Measurements from ENCODE around the gene XDH.

XDH gene

DNA sequence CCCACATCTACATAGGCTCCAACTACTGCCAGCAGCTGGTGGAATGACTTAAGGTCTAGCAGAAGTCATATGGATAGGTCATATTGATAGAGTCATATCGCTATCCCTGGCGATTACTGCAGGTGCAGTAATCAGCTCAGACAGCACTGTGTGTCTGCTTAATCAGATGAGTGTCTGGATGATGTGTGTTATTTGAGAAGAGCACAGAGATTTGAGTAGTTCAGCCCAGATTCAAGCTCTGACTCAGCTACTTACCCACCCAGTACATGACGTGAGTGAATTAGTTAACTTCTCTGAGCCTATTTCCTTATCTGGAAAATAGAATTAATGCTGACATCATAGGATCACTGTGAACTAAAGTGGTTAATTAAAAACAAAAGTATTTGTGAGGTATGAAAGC is 101.6 kb downstream of the XDH start:
- no peak overlapping the region for H2BK12ac ChIP-seq (ENCODE audit: low read length)
- H4K91ac ChIP-seq (ENCODE audit: low read depth, low read length, poor library complexity): no peak overlapping the region
- no peak overlapping the region for H3K14ac ChIP-seq (ENCODE audit: low read length)
- peaks cover 0 to 2% of the 10 kb centered on the region in 2 donors for H3K4me1 ChIP-seq (ENCODE audit: control insufficient read depth in 2 of 2, insufficient read depth in 1 of 2, low read depth in 1 of 2, low read length in 2 of 2)
- no peak overlapping the region for H3K9ac ChIP-seq (ENCODE audit: low read depth, low read length, poor library complexity)
- H2AK5ac ChIP-seq (ENCODE audit: low read depth, low read length): no peak overlapping the region
- no peak overlapping the region for H4K8ac ChIP-seq (ENCODE audit: low read depth, low read length)
- no peak overlapping the region for H2AFZ ChIP-seq (ENCODE audit: low read length)
- no peak overlapping the region for H3K4me2 ChIP-seq (ENCODE audit: insufficient read depth, low read length, poor library complexity, severe bottlenecking)
- no peaks in the 10 kb centered on the region for H3K36me3 ChIP-seq (replicated peaks in 1 of 2; ENCODE audit: control insufficient read depth in 2 of 2, insufficient read depth in 2 of 2, low read length in 2 of 2)
- no peak overlapping the region for H3K18ac ChIP-seq (ENCODE audit: low read length)
- no peak for DNase-seq (ENCODE audit: low spot score)
- no peak overlapping the region for H3K23ac ChIP-seq (ENCODE audit: low read depth, low read length, poor library complexity)
- no peak overlapping the region for H2BK5ac ChIP-seq (ENCODE audit: low read length)
- no peak overlapping the region for H2BK120ac ChIP-seq (ENCODE audit: low read depth, low read length)
- H3K27ac ChIP-seq (replicated peaks; ENCODE audit: low read length): no peak overlapping the region
- H3K9me3 ChIP-seq (replicated peaks in 1 of 2; ENCODE audit: control insufficient read depth in 2 of 2, insufficient read depth in 1 of 2, low read depth in 1 of 2, low read length in 2 of 2): no peaks in the 10 kb centered on the region
- no peaks in the 10 kb centered on the region for H3K79me1 ChIP-seq (ENCODE audit: low read depth, low read length)
- H3K27me3 ChIP-seq (ENCODE audit: control insufficient read depth in 3 of 3, insufficient read depth in 3 of 3, low read depth in 1 of 3, low read length in 3 of 3): no peaks in the 10 kb centered on the region
- no CpG with 5 or more reads among the region's 3 CpGs for WGBS, 2 donors (ENCODE audit: extremely low coverage in 2 of 2, insufficient read length in 2 of 2, insufficient replicate concordance in 1 of 2)
- H3K4me3 ChIP-seq (ENCODE audit: low read length in 2 of 2): no peak overlapping the region
- no peak overlapping the region for H3K4ac ChIP-seq (ENCODE audit: low read length)
- H2BK15ac ChIP-seq (ENCODE audit: low read length): no peak overlapping the region

DNA sequence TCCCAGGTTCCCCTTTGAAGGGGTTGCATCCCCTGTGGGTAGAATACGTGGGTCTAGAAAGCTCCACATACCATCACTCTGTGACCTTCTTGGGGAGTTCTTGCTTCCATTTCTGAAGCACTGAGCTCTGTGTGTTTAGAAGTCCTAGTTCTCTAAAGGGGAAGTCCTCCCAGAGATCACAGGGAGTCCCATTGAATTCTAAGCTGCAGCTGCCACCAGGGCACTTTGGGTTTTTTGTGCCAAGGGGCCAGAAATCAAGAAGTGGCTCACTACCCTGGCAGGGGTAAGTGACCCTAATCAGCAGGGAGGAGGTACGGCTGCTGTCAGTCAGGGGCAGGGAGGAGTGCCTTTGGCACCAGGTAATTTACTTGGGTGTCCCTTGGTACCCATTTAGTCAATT is 109.7 kb downstream of the XDH start:
- no CpG with 5 or more reads among the region's 2 CpGs for WGBS, 2 donors (ENCODE audit: extremely low coverage in 2 of 2, insufficient read length in 2 of 2, insufficient replicate concordance in 1 of 2)

DNA sequence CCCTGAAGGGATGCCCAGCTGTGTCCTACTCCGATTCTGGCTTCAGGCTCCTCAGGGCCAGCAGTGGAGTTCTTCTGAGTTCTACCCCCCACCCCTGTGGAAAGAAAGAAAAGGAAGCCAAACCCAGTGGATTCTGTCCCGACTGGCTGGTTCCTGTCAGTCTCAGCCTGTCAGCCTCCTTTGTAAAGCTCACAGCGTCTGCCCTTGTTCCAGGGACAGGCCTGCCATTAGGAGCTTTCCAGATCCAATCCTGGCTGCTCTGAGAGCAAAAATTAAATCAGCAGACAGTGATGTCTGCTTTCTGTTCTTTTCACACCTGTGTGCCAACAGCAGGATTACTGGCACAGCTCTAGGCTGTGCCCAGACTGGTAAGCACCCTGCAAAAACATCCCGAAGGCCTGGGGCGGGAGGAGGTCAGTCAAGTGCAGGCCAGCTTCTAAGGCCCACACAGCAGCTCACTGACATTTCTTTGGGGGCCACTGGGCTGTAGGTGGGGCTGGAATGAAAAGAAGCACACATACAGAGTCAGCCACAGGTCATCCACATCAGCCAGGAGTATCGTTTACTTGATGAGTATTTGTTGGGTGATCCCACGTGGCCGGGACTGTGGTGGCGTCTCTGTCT is 111.5 kb downstream of the XDH start:
- Histone ChIP-seq H3K23ac (ENCODE audit: low read depth, low read length, poor library complexity) (no peak overlapping the region), H2BK120ac (ENCODE audit: low read depth, low read length) (no peak overlapping the region), H3K14ac (ENCODE audit: low read length) (peak overlapping the region; percentile 75), H2BK15ac (ENCODE audit: low read length) (no peak overlapping the region), H3K18ac (ENCODE audit: low read length) (no peak overlapping the region), H3K79me1 (ENCODE audit: low read depth, low read length) (no peaks in the 10 kb centered on the region), H3K9me3 (replicated peaks in 1 of 2; ENCODE audit: control insufficient read depth in 2 of 2, insufficient read depth in 1 of 2, low read depth in 1 of 2, low read length in 2 of 2) (no peaks in the 10 kb centered on the region), H3K27me3 (ENCODE audit: control insufficient read depth in 3 of 3, insufficient read depth in 3 of 3, low read depth in 1 of 3, low read length in 3 of 3) (peaks cover 0 to 4% (median 0%) of the 10 kb centered on the region in 3 experiments), H3K4me1 (ENCODE audit: control insufficient read depth in 2 of 2, insufficient read depth in 1 of 2, low read depth in 1 of 2, low read length in 2 of 2) (peaks cover 0 to 2% of the 10 kb centered on the region in 2 donors), H3K4me2 (ENCODE audit: insufficient read depth, low read length, poor library complexity, severe bottlenecking) (no peak overlapping the region), H3K27ac (replicated peaks; ENCODE audit: low read length) (no peak overlapping the region), H2AK5ac (ENCODE audit: low read depth, low read length) (no peak overlapping the region), H4K91ac (ENCODE audit: low read depth, low read length, poor library complexity) (no peak overlapping the region), H2BK5ac (ENCODE audit: low read length) (no peak overlapping the region), H3K4ac (ENCODE audit: low read length) (no peak overlapping the region), H3K4me3 (ENCODE audit: low read length in 2 of 2) (no peak overlapping the region), H2BK12ac (ENCODE audit: low read length) (no peak overlapping the region), H4K8ac (ENCODE audit: low read depth, low read length) (no peak overlapping the region), H3K36me3 (replicated peaks in 1 of 2; ENCODE audit: control insufficient read depth in 2 of 2, insufficient read depth in 2 of 2, low read length in 2 of 2) (no peaks in the 10 kb centered on the region), H2AFZ (ENCODE audit: low read length) (peak overlapping the region; percentile 73), H3K9ac (ENCODE audit: low read depth, low read length, poor library complexity) (no peak overlapping the region)
- DNase-seq (ENCODE audit: low spot score): no peak
- no CpG with 5 or more reads among the region's 9 CpGs for WGBS, 2 donors (ENCODE audit: extremely low coverage in 2 of 2, insufficient read length in 2 of 2, insufficient replicate concordance in 1 of 2)

More for the DNA sequence above, 109.7 kb downstream of the XDH start:
- Histone ChIP-seq H3K14ac (ENCODE audit: low read length) (no peak overlapping the region), H3K4ac (ENCODE audit: low read length) (no peak overlapping the region), H3K79me1 (ENCODE audit: low read depth, low read length) (no peaks in the 10 kb centered on the region), H3K9me3 (replicated peaks in 1 of 2; ENCODE audit: control insufficient read depth in 2 of 2, insufficient read depth in 1 of 2, low read depth in 1 of 2, low read length in 2 of 2) (no peaks in the 10 kb centered on the region), H3K4me2 (ENCODE audit: insufficient read depth, low read length, poor library complexity, severe bottlenecking) (no peak overlapping the region), H4K91ac (ENCODE audit: low read depth, low read length, poor library complexity) (no peak overlapping the region), H3K4me3 (ENCODE audit: low read length in 2 of 2) (no peak overlapping the region), H3K18ac (ENCODE audit: low read length) (no peak overlapping the region), H4K8ac (ENCODE audit: low read depth, low read length) (no peak overlapping the region), H2BK15ac (ENCODE audit: low read length) (no peak overlapping the region), H2BK120ac (ENCODE audit: low read depth, low read length) (no peak overlapping the region), H2AK5ac (ENCODE audit: low read depth, low read length) (no peak overlapping the region), H3K27me3 (ENCODE audit: control insufficient read depth in 3 of 3, insufficient read depth in 3 of 3, low read depth in 1 of 3, low read length in 3 of 3) (peaks cover 0 to 4% (median 0%) of the 10 kb centered on the region in 3 experiments), H2BK5ac (ENCODE audit: low read length) (no peak overlapping the region), H3K9ac (ENCODE audit: low read depth, low read length, poor library complexity) (no peak overlapping the region), H3K4me1 (ENCODE audit: control insufficient read depth in 2 of 2, insufficient read depth in 1 of 2, low read depth in 1 of 2, low read length in 2 of 2) (no peaks in the 10 kb centered on the region), H2AFZ (ENCODE audit: low read length) (no peak overlapping the region), H3K27ac (replicated peaks; ENCODE audit: low read length) (no peak overlapping the region), H3K23ac (ENCODE audit: low read depth, low read length, poor library complexity) (no peak overlapping the region), H2BK12ac (ENCODE audit: low read length) (no peak overlapping the region), H3K36me3 (replicated peaks in 1 of 2; ENCODE audit: control insufficient read depth in 2 of 2, insufficient read depth in 2 of 2, low read length in 2 of 2) (no peaks in the 10 kb centered on the region)
- DNase-seq (ENCODE audit: low spot score): no peak

DNA sequence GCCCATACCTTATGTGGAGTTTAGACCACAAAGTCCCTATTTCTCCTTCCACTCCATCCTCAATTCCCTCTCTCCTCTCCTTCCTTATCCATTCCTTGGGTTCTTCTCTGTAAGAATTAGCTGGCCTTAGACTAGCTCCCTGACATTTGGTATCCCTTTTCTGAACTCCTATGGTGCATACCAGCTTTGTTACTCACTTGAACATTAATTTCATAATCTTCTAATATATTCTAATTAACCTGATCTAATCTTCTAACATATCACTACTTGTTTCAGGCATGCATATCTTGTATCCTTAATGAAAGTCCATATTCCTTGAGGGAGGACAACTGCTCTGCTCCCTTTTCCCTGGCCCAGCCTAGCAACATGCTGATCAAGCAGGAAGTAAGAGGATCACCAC is 114.2 kb downstream of the XDH start:
- Histone ChIP-seq H3K18ac (ENCODE audit: low read length) (no peak overlapping the region), H2BK120ac (ENCODE audit: low read depth, low read length) (no peak overlapping the region), H3K23ac (ENCODE audit: low read depth, low read length, poor library complexity) (no peak overlapping the region), H2BK12ac (ENCODE audit: low read length) (no peak overlapping the region), H3K9ac (ENCODE audit: low read depth, low read length, poor library complexity) (no peak overlapping the region), H3K4me1 (ENCODE audit: control insufficient read depth in 2 of 2, insufficient read depth in 1 of 2, low read depth in 1 of 2, low read length in 2 of 2) (peaks cover 0 to 2% of the 10 kb centered on the region in 2 donors), H3K4me2 (ENCODE audit: insufficient read depth, low read length, poor library complexity, severe bottlenecking) (no peak overlapping the region), H3K4ac (ENCODE audit: low read length) (no peak overlapping the region), H2AFZ (ENCODE audit: low read length) (no peak overlapping the region), H3K27ac (replicated peaks; ENCODE audit: low read length) (no peak overlapping the region), H2AK5ac (ENCODE audit: low read depth, low read length) (no peak overlapping the region), H3K9me3 (replicated peaks in 1 of 2; ENCODE audit: control insufficient read depth in 2 of 2, insufficient read depth in 1 of 2, low read depth in 1 of 2, low read length in 2 of 2) (no peaks in the 10 kb centered on the region), H3K36me3 (replicated peaks in 1 of 2; ENCODE audit: control insufficient read depth in 2 of 2, insufficient read depth in 2 of 2, low read length in 2 of 2) (no peaks in the 10 kb centered on the region), H2BK15ac (ENCODE audit: low read length) (no peak overlapping the region), H4K8ac (ENCODE audit: low read depth, low read length) (no peak overlapping the region), H3K4me3 (ENCODE audit: low read length in 2 of 2) (no peak overlapping the region), H3K79me1 (ENCODE audit: low read depth, low read length) (no peaks in the 10 kb centered on the region), H2BK5ac (ENCODE audit: low read length) (no peak overlapping the region), H3K27me3 (ENCODE audit: control insufficient read depth in 3 of 3, insufficient read depth in 3 of 3, low read depth in 1 of 3, low read length in 3 of 3) (peaks cover 0 to 4% (median 0%) of the 10 kb centered on the region in 3 experiments), H3K14ac (ENCODE audit: low read length) (no peak overlapping the region), H4K91ac (ENCODE audit: low read depth, low read length, poor library complexity) (no peak overlapping the region)
- DNase-seq (ENCODE audit: low spot score): no peak
